Osteoblast (primary cell): Measurements from ENCODE around the gene ITPR1. TPM values are rescaled to one million over a fixed set of nuclear protein-coding genes. Genes with fewer than 3 reads are reported as not detected.
A peak's percentile ranks its signal among the peaks of the same experiment; 100 is the strongest.

ENCODE experiments used
- DNase-seq: peaks from one replicate; pipeline ENCODE4 v3.0.0; 2011; ENCODE audit warnings: low spot score, mixed read lengths; ENCODE audit not compliant: insufficient read length; ENCODE audit errors: missing footprints
- H2AFZ ChIP-seq: 2 replicates; pipeline ENCODE4 v1.6.0; 2011; ENCODE audit warnings: mild to moderate bottlenecking, low read length
- H3K27ac ChIP-seq: 2 replicates; pipeline ENCODE4 v1.5.1; 2011; ENCODE audit warnings: mild to moderate bottlenecking, low read depth, low read length, moderate library complexity
- H3K27me3 ChIP-seq: 2 replicates; pipeline ENCODE4 v1.6.0; 2012; ENCODE audit warnings: mild to moderate bottlenecking, control low read depth, inconsistent platforms, low read length, moderate library complexity; ENCODE audit not compliant: insufficient read depth
- H3K36me3 ChIP-seq: 2 replicates; pipeline ENCODE4 v1.5.1; 2011; ENCODE audit warnings: mild to moderate bottlenecking, low read length, control low read depth, moderate library complexity; ENCODE audit not compliant: insufficient read depth
- H3K4me1 ChIP-seq: 2 replicates; pipeline ENCODE4 v1.5.1; 2011; ENCODE audit warnings: mild to moderate bottlenecking, low read length, control low read depth, moderate library complexity; ENCODE audit not compliant: insufficient read depth
- H3K4me2 ChIP-seq: 2 replicates; pipeline ENCODE4 v1.6.0; 2011; ENCODE audit warnings: mild to moderate bottlenecking, low read length; ENCODE audit not compliant: insufficient read depth
- H3K4me3 ChIP-seq: fragments of 200-600 bp; sonication (generic); 3 replicates; pipeline ENCODE4 v1.5.1; 2012; ENCODE audit warnings: mild to moderate bottlenecking, low read length, inconsistent platforms; ENCODE audit not compliant: insufficient read depth
- H3K79me2 ChIP-seq: 2 replicates; pipeline ENCODE4 v1.6.0; 2012; ENCODE audit warnings: mild to moderate bottlenecking, low read length, control low read depth, inconsistent platforms; ENCODE audit not compliant: insufficient read depth
- H3K9me3 ChIP-seq: 2 replicates; pipeline ENCODE4 v1.5.1; 2011; ENCODE audit warnings: low read depth, low read length, control low read depth
- H4K20me1 ChIP-seq: 2 replicates; pipeline ENCODE4 v1.6.0; 2012; ENCODE audit warnings: mild to moderate bottlenecking, low read length, control low read depth; ENCODE audit not compliant: insufficient read depth
- CTCF ChIP-seq: IDR thresholded peaks from 2 replicates; pipeline ENCODE4 v1.5.1; 2011; ENCODE audit warnings: mild to moderate bottlenecking, low read depth, low read length, moderate library complexity; ENCODE audit errors: extremely low read depth
- total RNA-seq: library from RNA; depleted of rRNA; stranded (reverse); fragments of >200 nt; gene quantifications from 2 replicates; pipeline ENCODE4 v1.2.3, GENCODE V29; 2012

Gene ITPR1
- total RNA-seq, 1 donor: 16.6 TPM

DNA sequence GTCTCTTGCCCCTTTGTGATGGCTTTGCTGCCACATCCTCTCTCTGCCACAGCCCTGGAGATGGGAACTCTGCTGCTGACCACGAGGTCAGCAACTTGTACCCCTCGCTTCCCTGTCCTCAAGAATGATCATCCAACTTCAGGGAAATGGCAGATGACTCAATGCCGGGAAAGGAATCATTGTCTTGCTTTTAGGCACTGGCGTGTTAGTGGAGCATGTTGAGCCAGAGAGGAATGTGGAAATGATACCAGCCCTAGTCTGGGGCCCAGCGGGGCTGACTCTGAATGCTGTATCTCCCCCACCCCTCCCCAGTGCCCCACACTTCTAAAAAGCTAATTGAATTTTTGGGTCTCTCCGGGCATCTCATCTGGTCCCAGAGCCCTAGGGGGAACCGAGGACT is 301.2 kb downstream of the ITPR1 start:
- Histone ChIP-seq H3K27ac (no peak overlapping the region), H3K4me2 (no peak overlapping the region), H3K4me3 (no peak overlapping the region), H3K36me3 (no peaks in the 10 kb centered on the region), H3K4me1 (no peaks in the 10 kb centered on the region), H3K27me3 (no peaks in the 10 kb centered on the region), H2AFZ (no peak overlapping the region), H3K79me2 (no peaks in the 10 kb centered on the region), H3K9me3 (peaks cover 1% of the 10 kb centered on the region), H4K20me1 (no peaks in the 10 kb centered on the region)
- DNase-seq: no peak
- TF ChIP-seq CTCF: no peak

GRCh38 chr3:4794798-4795197 is 301.6 kb downstream of the ITPR1 start:
- no peaks in the 10 kb centered on the region for H4K20me1 ChIP-seq
- peaks cover 1% of the 10 kb centered on the region for H3K9me3 ChIP-seq
- H3K27me3 ChIP-seq: no peaks in the 10 kb centered on the region
- H2AFZ ChIP-seq: no peak overlapping the region
- no peak for TF ChIP-seq CTCF
- H3K4me2 ChIP-seq: no peak overlapping the region
- no peak overlapping the region for H3K27ac ChIP-seq
- peak; percentile 50 for DNase-seq
- H3K36me3 ChIP-seq: no peaks in the 10 kb centered on the region
- no peak overlapping the region for H3K4me3 ChIP-seq
- H3K79me2 ChIP-seq: no peaks in the 10 kb centered on the region
- H3K4me1 ChIP-seq: no peaks in the 10 kb centered on the region

DNA sequence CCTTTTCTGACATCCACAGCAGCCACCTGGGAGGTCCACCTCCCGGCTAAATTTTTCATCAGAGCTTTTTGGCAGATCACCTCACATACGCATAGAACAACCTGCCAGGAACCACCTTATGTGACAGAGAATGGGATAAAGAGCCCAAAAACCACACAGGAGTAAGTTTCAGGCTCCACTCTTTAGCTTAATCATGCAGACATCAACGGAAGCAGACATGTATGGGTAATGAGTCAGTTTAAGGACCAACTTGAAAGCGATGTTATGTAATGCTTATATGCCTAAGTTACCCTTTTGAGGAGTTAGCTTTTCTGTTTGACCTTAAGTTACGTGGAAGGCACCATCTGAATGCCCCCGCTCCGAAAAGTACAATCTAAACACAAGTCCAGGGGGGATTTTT is 302.8 kb downstream of the ITPR1 start:
- H3K27me3 ChIP-seq: no peaks in the 10 kb centered on the region
- H3K4me2 ChIP-seq: no peak overlapping the region
- TF ChIP-seq CTCF: no peak
- no peak for DNase-seq
- H3K9me3 ChIP-seq: peaks cover 1% of the 10 kb centered on the region
- no peak overlapping the region for H3K27ac ChIP-seq
- no peaks in the 10 kb centered on the region for H3K4me1 ChIP-seq
- H4K20me1 ChIP-seq: no peaks in the 10 kb centered on the region
- H3K79me2 ChIP-seq: no peaks in the 10 kb centered on the region
- no peak overlapping the region for H2AFZ ChIP-seq
- H3K4me3 ChIP-seq: no peak overlapping the region
- no peaks in the 10 kb centered on the region for H3K36me3 ChIP-seq

DNA sequence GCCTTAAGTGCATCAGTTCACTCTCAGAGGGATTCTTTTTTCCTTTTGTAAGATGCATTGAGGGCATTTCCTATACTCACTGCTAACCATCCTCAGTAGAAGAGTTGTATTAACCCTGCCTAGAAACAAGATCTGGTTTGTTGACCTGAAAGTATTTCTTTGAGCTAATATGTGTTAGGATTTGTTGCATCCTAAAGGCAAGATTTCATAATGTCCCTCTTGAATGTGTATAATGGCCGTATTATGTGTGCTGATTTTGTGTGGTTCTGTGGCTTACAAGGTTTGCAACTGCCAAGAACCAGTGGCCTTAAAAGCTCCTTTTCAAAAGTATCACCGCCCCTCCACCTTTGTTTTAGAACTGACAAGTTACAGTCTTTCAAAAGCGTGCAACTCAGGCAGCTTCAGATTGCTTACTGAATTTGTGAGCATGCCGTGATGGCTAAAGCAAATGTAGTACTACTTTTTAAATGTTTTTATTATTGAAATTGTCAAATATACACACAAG is 304.1 kb downstream of the ITPR1 start:
- no peak overlapping the region for H3K4me2 ChIP-seq
- H3K4me3 ChIP-seq: no peak overlapping the region
- no peak overlapping the region for H2AFZ ChIP-seq
- no peak for TF ChIP-seq CTCF
- H3K4me1 ChIP-seq: no peaks in the 10 kb centered on the region
- peaks cover 1% of the 10 kb centered on the region for H3K9me3 ChIP-seq
- no peak overlapping the region for H3K27ac ChIP-seq
- no peaks in the 10 kb centered on the region for H3K36me3 ChIP-seq
- H3K27me3 ChIP-seq: no peaks in the 10 kb centered on the region
- DNase-seq: no peak
- H3K79me2 ChIP-seq: no peaks in the 10 kb centered on the region
- no peaks in the 10 kb centered on the region for H4K20me1 ChIP-seq
